Smooth muscle cell (in vitro differentiated cells): ENCODE results near the gene SLMAP. TPM values are rescaled to one million over a fixed set of nuclear protein-coding genes. Genes with fewer than 3 reads are reported as not detected.

Experiments used
- DNase-seq: peaks from one replicate; lab custom pipeline; 2025; ENCODE audit not compliant: unreplicated experiment; lab: John Stamatoyannopoulos, UW
- H2AFZ ChIP-seq: fragments of 200-600 bp; sonication (generic); 2 replicates; pipeline ENCODE4 v1.6.0; 2016; ENCODE audit warnings: antibody characterized with exemption, low read depth, mild to moderate bottlenecking
- H3F3A ChIP-seq: fragments of 200-600 bp; sonication (generic); 2 replicates; pipeline ENCODE4 v1.6.0; 2017; ENCODE audit warnings: antibody characterized with exemption, low read depth
- H3K27ac ChIP-seq: fragments of 200-600 bp; sonication (generic); 2 replicates; pipeline ENCODE4 v1.5.1; 2016; ENCODE audit warnings: low read depth, mild to moderate bottlenecking
- H3K27me3 ChIP-seq: fragments of 200-600 bp; sonication (generic); 2 replicates; pipeline ENCODE4 v1.6.1; 2016; ENCODE audit warnings: low read depth, mild to moderate bottlenecking
- H3K36me3 ChIP-seq: fragments of 200-600 bp; sonication (generic); 2 replicates; pipeline ENCODE4 v1.5.1; 2016; ENCODE audit warnings: low read depth
- H3K4me1 ChIP-seq: fragments of 200-600 bp; sonication (generic); 2 replicates; pipeline ENCODE4 v1.5.1; 2016; ENCODE audit warnings: low read depth
- H3K4me2 ChIP-seq: fragments of 200-600 bp; sonication (generic); 2 replicates; pipeline ENCODE4 v1.6.0; 2016; ENCODE audit warnings: mild to moderate bottlenecking
- H3K4me3 ChIP-seq: fragments of 200-600 bp; sonication (generic); 2 replicates; pipeline ENCODE4 v1.5.1; 2016; ENCODE audit warnings: mild to moderate bottlenecking
- H3K79me2 ChIP-seq: fragments of 200-600 bp; sonication (generic); 2 replicates; pipeline ENCODE4 v1.6.0; 2016; ENCODE audit warnings: low read depth, mild to moderate bottlenecking
- H3K9ac ChIP-seq: fragments of 200-600 bp; sonication (generic); 2 replicates; pipeline ENCODE4 v1.6.0; 2016; ENCODE audit warnings: low read depth
- H3K9me3 ChIP-seq: fragments of 200-600 bp; sonication (generic); replicated peaks from 2 replicates; pipeline ENCODE4 v1.5.1; 2016; ENCODE audit warnings: low read depth
- H4K20me1 ChIP-seq: fragments of 200-600 bp; sonication (generic); 2 replicates; pipeline ENCODE4 v1.6.0; 2016; ENCODE audit warnings: low read depth
- WGBS: methylation state at CpG from one replicate; pipeline ENCODE4 v1.1.7; 2016; ENCODE audit warnings: low lambda C conversion rate; 5-methylcytosine and 5-hydroxymethylcytosine counted together
- polyA plus RNA-seq: library from polyadenylated mRNA; unstranded; fragments of >200 nt; fragmentation: Nextera tagmentation; extraction: Ambion mirVana; gene quantifications from 2 replicates; pipeline ENCODE4 v1.2.1, GENCODE V29; 2016
- total RNA-seq: library from RNA; depleted of rRNA; stranded (reverse); fragments of >200 nt; gene quantifications from 2 replicates; pipeline ENCODE4 v1.2.3, GENCODE V29; 2014
- TF ChIP-seq, protein P1 (sequence below): fragments of 200-600 bp; sonication (generic); IDR thresholded peaks from 2 replicates; pipeline ENCODE4 v1.5.1; 2017; ENCODE audit warnings: borderline replicate concordance, mild to moderate bottlenecking, antibody characterized with exemption; ENCODE audit not compliant: insufficient read depth, poor library complexity, severe bottlenecking

Gene SLMAP
- total and polyA plus RNA-seq, 2 experiments from 2014 or later, result 19.9 to 42.8 TPM

DNA sequence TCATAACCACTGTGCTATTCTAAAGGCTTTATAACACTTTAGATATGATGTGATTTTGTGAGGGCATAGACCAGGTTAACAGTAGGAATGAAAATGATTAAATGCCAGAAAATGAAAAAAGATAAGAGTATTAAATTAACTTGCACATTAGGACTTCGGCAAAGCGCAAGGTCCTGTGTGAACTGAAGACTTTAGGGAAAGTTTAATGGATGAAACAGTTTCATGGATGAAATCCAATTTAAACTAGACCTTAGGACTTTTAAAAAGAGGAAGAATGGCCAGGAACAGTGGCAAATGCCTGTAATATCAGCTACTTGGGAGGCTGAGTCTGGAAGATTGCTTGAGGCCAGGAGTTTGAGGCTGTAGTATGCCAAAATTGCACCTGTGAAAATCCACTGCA is 8.7 kb downstream of the SLMAP start:
- Histone ChIP-seq H3F3A (no peaks in the 10 kb centered on the region), H4K20me1 (peaks cover 98% of the 10 kb centered on the region), H3K36me3 (no peaks in the 10 kb centered on the region), H3K9me3 (no peaks in the 10 kb centered on the region), H3K79me2 (peaks cover 89% of the 10 kb centered on the region), H3K4me1 (no peaks in the 10 kb centered on the region), H2AFZ (no peak overlapping the region), H3K4me2 (no peak overlapping the region), H3K27ac (no peak overlapping the region), H3K4me3 (no peak overlapping the region), H3K27me3 (no peaks in the 10 kb centered on the region), H3K9ac (no peak overlapping the region)
- 98% methylated on average over 2 of the region's 2 CpGs for WGBS
- DNase-seq, result no peak
- TF ChIP-seq, protein P1, sequence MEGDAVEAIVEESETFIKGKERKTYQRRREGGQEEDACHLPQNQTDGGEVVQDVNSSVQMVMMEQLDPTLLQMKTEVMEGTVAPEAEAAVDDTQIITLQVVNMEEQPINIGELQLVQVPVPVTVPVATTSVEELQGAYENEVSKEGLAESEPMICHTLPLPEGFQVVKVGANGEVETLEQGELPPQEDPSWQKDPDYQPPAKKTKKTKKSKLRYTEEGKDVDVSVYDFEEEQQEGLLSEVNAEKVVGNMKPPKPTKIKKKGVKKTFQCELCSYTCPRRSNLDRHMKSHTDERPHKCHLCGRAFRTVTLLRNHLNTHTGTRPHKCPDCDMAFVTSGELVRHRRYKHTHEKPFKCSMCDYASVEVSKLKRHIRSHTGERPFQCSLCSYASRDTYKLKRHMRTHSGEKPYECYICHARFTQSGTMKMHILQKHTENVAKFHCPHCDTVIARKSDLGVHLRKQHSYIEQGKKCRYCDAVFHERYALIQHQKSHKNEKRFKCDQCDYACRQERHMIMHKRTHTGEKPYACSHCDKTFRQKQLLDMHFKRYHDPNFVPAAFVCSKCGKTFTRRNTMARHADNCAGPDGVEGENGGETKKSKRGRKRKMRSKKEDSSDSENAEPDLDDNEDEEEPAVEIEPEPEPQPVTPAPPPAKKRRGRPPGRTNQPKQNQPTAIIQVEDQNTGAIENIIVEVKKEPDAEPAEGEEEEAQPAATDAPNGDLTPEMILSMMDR, result no peak

DNA sequence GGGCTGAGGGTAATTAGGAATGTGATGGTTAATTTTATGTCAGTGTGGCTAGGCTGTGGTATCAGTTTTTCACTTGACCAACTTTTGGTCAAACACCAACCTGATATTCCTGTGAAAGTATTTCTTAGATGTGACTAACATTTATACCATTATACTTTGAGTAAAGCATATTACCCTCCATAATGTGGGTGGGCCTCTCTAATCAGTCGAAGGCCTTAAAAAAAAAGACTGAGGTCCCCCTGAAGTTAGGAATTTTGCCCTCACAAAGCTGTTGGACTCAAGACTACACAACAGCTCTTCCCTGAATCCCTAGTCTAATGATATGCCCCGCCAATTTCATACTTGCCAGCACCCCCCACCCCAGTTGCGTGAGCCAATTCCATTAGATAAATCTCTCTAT is 12.5 kb downstream of the SLMAP start:
- Histone ChIP-seq H3K27me3 (no peaks in the 10 kb centered on the region), H2AFZ (no peak overlapping the region), H3K4me2 (no peak overlapping the region), H3K9me3 (no peaks in the 10 kb centered on the region), H3K4me1 (no peaks in the 10 kb centered on the region), H3F3A (no peaks in the 10 kb centered on the region), H3K4me3 (no peak overlapping the region), H3K9ac (no peak overlapping the region), H3K27ac (no peak overlapping the region), H4K20me1 (peaks cover 100% of the 10 kb centered on the region), H3K79me2 (peaks cover 90% of the 10 kb centered on the region), H3K36me3 (no peaks in the 10 kb centered on the region)
- 99% methylated on average over 3 of the region's 3 CpGs for WGBS
- DNase-seq, result no peak
- TF ChIP-seq, protein P1, result no peak

DNA sequence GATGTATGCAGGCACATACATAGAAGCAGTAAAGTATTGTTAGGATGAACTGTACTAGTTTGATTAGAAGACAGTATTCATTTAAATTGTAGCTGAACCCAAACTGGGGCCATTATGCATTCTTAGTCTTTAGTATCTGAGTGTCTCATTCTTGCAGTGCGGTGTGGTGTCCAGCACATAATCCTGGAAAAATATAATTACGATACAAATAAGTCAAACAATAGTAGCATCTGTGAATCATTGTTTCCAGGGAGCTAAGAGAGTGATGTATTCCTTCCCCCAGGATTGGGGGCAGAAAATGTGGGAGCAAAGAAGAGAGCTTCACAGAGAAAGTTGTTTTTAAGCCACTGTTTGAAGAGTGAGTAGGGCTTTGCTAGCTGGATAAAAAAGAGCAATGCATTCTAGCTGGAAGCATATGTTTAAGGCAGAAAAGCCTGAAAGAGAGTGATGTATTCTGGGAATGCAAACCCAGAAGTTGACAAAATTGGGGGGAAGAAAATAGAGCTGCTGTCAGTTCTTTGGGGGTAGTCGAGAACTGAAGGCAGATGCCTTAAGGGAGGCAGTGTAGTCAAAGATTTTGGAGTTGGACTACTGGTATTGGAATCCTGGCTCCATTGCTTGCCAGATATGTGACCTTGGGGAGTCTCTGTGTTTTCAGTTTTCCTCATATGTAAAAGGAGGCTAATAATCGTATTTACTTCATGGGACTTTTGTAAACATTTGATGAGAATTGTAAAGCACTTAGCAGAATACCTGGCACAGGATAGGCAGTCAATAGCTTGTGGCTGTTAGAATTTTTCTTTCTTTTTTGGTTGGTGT is 14.1 kb downstream of the SLMAP start:
- Histone ChIP-seq H3K79me2 (peaks cover 87% of the 10 kb centered on the region), H3K27ac (no peak overlapping the region), H3F3A (no peaks in the 10 kb centered on the region), H3K36me3 (no peaks in the 10 kb centered on the region), H4K20me1 (peaks cover 96% of the 10 kb centered on the region), H2AFZ (no peak overlapping the region), H3K27me3 (no peaks in the 10 kb centered on the region), H3K4me2 (no peak overlapping the region), H3K9me3 (no peaks in the 10 kb centered on the region), H3K4me3 (no peak overlapping the region), H3K9ac (no peak overlapping the region), H3K4me1 (no peaks in the 10 kb centered on the region)
- 90% methylated on average over 4 of the region's 4 CpGs for WGBS
- TF ChIP-seq, protein P1, result no peak
- no peak for DNase-seq

DNA sequence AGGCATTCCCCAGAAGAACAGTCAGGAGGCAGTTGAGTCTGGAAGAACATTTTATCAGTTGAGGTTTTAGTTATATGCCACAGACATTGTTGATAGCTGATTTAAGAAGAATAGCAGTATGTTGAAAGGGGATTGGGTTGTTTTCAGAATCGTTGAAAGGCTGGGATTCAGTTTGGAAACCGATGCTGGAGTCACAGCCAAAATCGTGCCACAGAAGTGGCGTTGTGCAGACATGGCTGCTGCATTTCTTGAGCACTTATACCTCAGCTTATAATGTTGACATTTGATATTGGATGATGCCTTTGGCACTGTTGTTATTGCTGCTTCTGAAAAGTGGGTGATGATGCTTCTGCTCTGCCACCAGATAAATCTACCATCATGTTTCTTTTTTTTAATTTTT is 16.1 kb downstream of the SLMAP start:
- Histone ChIP-seq H3K27me3 (no peaks in the 10 kb centered on the region), H3K4me2 (no peak overlapping the region)

More for the DNA sequence above, 16.1 kb downstream of the SLMAP start:
- TF ChIP-seq, protein P1, result no peak
- 96% methylated on average over 4 of the region's 4 CpGs for WGBS
- no peak overlapping the region for H3K27ac ChIP-seq
- peaks cover 86% of the 10 kb centered on the region for H3K79me2 ChIP-seq
- no peaks in the 10 kb centered on the region for H3K4me1 ChIP-seq
- no peak overlapping the region for H3K9ac ChIP-seq
- no peak overlapping the region for H3K4me3 ChIP-seq
- H2AFZ ChIP-seq, result no peak overlapping the region
- H4K20me1 ChIP-seq, result peaks cover 92% of the 10 kb centered on the region
- H3K9me3 ChIP-seq, result no peaks in the 10 kb centered on the region
- no peak for DNase-seq
- H3K36me3 ChIP-seq, result no peaks in the 10 kb centered on the region
- no peaks in the 10 kb centered on the region for H3F3A ChIP-seq
